ENCODE data around the gene NIF3L1. TPM values are rescaled to one million over a fixed set of nuclear protein-coding genes. Genes with fewer than 3 reads are reported as not detected.
A peak's percentile ranks its signal among the peaks of the same experiment; 100 is the strongest.

Gene NIF3L1
- total and polyA plus RNA-seq, 2 of the 13 experiments (the other 11 are each of a cell fraction or from before 2014, with no cell fraction given) = 67.9 to 75.2 TPM

DNA sequence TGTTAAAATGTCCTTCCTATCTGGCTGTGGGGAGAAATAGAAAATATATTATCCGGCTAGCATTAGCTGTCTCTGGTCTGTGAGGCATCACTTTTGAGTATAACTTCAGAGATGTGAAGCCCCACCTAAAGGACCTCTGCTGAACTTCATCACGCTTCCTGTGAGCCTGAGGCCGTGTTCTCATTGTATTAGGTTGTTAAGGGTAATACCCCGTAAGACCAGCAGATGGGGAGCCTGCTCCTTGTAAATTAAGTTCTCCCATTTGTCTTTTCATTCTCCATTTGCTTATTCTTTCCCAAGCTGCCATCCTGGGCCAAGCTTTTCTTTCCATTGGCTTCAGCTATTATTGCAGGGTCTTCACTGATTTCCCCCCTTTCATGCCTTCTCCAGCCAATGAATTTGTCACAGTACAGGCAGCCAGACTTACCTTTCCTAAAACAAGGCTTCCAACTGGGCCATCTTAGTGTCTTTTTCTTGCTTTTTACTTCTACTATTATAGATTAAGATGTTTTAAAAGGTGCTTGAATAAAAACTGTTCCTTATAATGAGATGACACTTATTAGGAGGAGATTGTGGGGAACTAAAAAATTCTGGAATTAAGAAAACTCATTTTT, 12.4 kb downstream of the NIF3L1 start:
- no peaks in the 10 kb centered on the region for H4K20me1 ChIP-seq (ENCODE audit: insufficient read depth, low read length)
- ChIA-PET POLR2A (interaction anchor here (0.7 to 1.2 kb wide), 3 partner anchors 11 to 276 kb away, joined by 3 to 8 read pairs (median 4); partner anchors contain the start of genes NIF3L1 and PPIL3), CTCF (ENCODE audit: low intra/inter-chr PET ratio, low total read pairs) (interaction anchor here (0.8 to 2.6 kb wide), 5 partner anchors 167 to 275 kb away, joined by 3 to 30 read pairs (median 8); no protein-coding TSS in a partner anchor)
- H3K4me2 ChIP-seq (ENCODE audit: low read depth, low read length) = no peak overlapping the region
- in situ Hi-C loops (cut with HindIII; ENCODE audit: extremely low pct_ligation_motif_present, low pct_unique_long_range_greater_than_20kb) = no loop called here
- peak; percentile 97 for ATAC-seq
- FAIRE-seq = peak; percentile 94
- peak; percentile 94 for DNase-seq (ENCODE audit: low spot score)
- no peak overlapping the region for H3K27ac ChIP-seq (ENCODE audit: extremely low read length, insufficient read depth, low read length)
- BruUV-seq (replicated peaks) = no TSS peak
- no peak overlapping the region for H3K4me3 ChIP-seq (replicated peaks in 1 of 3; ENCODE audit: insufficient read depth in 1 of 3, low read depth in 2 of 3, low read length in 3 of 3)
- no peak overlapping the region for H3K9ac ChIP-seq (ENCODE audit: insufficient read depth, low read depth, low read length)
- H3K36me3 ChIP-seq (replicated peaks in 1 of 2; ENCODE audit: control insufficient read depth in 1 of 2, insufficient read depth in 2 of 2, low read length in 2 of 2) = peaks cover 28 to 70% of the 10 kb centered on the region in 2 experiments
- no peak overlapping the region for H2AFZ ChIP-seq (ENCODE audit: low read length)
- 13% methylated on average over 4 of the region's 4 CpGs for WGBS (ENCODE audit: low lambda C conversion rate)
- no peaks in the 10 kb centered on the region for H3K4me1 ChIP-seq (ENCODE audit: insufficient read depth, low read length)
- H3K9me3 ChIP-seq (ENCODE audit: low read length) = no peaks in the 10 kb centered on the region
- no peaks in the 10 kb centered on the region for H3K79me2 ChIP-seq (ENCODE audit: insufficient read depth, low read length)
- H3K27me3 ChIP-seq (ENCODE audit: control insufficient read depth in 1 of 2, insufficient read depth in 2 of 2, low read length in 2 of 2) = no peaks in the 10 kb centered on the region
- intact Hi-C loops (cut with micrococcal nuclease; ENCODE audit: unreplicated experiment) = loop anchor here (1.0 to 5.0 kb wide), 6 partner anchors 61 to 331 kb away; partner anchors contain the start of genes CFLAR, HYCC2 and ORC2
- TF ChIP-seq ZNF331 (CRISPR knock-in tag; IDR thresholded peaks at IDR 0.05) (peak; percentile 17; the same call in 1 of the 2 replicates), ZBTB39 (CRISPR knock-in tag; IDR thresholded peaks at IDR 0.05) (no peak), MYC (CRISPR knock-in tag; IDR thresholded peaks at IDR 0.05; ENCODE audit: borderline replicate concordance) (no peak), ZBTB4 (CRISPR knock-in tag; IDR thresholded peaks at IDR 0.05; ENCODE audit: borderline replicate concordance) (no peak), ZNF775 (CRISPR knock-in tag; IDR thresholded peaks at IDR 0.05; ENCODE audit: borderline replicate concordance) (peak; percentile 98), MYNN (CRISPR knock-in tag; IDR thresholded peaks at IDR 0.05; ENCODE audit: low read depth) (no peak), TOE1 (CRISPR knock-in tag; IDR thresholded peaks at IDR 0.05) (no peak), ARID3A (IDR thresholded peaks at IDR 0.05; ENCODE audit: low read depth, low read length) (peak; percentile 58; the same call in 1 of the 2 replicates), ZNF160 (CRISPR knock-in tag; IDR thresholded peaks at IDR 0.05) (no peak), HNF4G (IDR thresholded peaks at IDR 0.05; ENCODE audit: borderline replicate concordance, low read depth, low read length) (no peak), HNF4G (CRISPR knock-in tag; IDR thresholded peaks at IDR 0.05; ENCODE audit: borderline replicate concordance, low read depth) (no peak), ZNF501 (CRISPR knock-in tag; IDR thresholded peaks at IDR 0.05) (peak; percentile 37; the same call in 1 of the 2 replicates)
